SIG-M5 treated with dmso at 0.1 percent for 504 hours (cell line): ENCODE data around the gene ACBD4.

Source experiments
- DNase-seq: peaks from one replicate; lab custom pipeline; 2025; ENCODE audit not compliant: unreplicated experiment; lab: John Stamatoyannopoulos, UW

Gene ACBD4

DNA sequence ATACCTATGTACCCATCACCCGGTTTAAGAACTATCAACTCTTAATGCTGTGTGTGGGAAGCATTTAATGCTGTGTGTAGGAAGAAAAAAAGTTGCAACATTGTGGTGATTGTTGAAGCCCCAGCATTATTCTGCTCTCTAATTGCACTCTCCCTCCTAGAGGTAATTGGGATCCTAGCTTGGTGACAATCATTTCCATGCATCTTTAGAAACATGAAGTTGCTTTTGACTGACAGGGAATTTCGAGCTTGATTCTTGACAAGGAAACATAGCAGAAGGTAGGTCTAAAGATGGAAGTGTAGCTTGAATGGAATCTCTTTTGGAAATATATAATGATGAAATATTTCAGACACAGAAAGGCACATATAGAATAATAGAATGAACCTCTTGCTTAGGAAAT is 53.5 kb downstream of the ACBD4 start:
- DNase-seq = no peak

DNA sequence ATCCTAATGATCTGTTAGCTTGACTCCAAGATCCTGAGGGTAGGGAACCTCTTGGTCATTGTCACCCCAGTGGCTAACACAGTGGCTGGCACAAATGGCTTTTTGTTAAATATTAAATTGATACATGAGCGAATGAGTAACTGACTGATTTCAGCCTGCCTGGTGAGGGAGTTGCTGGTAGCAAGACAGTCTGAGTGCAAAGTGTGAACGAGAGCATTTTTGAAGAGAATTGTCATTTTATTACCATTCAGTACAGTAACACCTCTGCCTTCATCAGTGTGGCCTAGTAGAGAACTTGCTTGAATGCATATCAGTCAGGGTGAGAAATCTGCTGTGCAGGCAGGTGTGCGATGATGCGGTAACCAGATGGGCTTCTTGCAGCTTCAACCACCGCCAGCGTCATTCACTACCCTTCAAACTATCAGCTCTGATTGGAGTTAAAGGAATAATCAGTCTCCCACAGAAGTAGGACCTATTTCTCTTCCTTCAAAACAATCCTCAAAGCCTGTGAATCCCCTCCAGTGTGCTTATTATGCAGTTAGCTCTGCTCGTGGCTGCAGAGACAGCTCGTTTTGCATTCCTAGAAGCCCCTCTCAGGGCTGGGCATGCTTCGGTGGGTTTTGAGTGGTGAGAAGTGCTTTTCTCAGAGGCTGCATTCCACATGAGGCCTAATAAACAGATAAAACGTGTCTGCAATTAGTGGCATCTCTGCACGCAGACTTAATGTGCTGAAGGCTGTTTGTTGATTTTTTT is 55.2 kb downstream of the ACBD4 start:
- no peak for DNase-seq
